HepG2 (cell line): ENCODE data around the gene KRTDAP. TPM values are rescaled to one million over a fixed set of nuclear protein-coding genes. Genes with fewer than 3 reads are reported as not detected.

Source experiments
- ATAC-seq: fragments of 200-7000 bp; cut with Tn5 transposase; 3 replicates; pipeline ENCODE4 v1.9.1; 2020; ENCODE audit warnings: mild to moderate bottlenecking, moderate library complexity
- BruUV-seq: library from RNA; stranded (reverse); fragments of 400-500 nt; replicated peaks from 2 replicates; lab custom pipeline; 2021; lab: Mats Ljungman, UMichigan
- CTCF ChIA-PET: fragments of 300-600 bp; formaldehyde crosslinking; extraction: SDS; loops from one replicate; lab custom pipeline; 2021; ENCODE audit warnings: low total read pairs, inconsistent platforms, low intra/inter-chr PET ratio; lab: Yijun Ruan, JAX
- POLR2A ChIA-PET: fragments of 350-600 bp; sonication (Branson Sonifier 250); formaldehyde crosslinking; loops from one replicate; lab custom pipeline; 2020; ENCODE audit warnings: antibody characterized with exemption, inconsistent platforms; lab: Yijun Ruan, JAX
- DNase-seq: peaks from one replicate; pipeline ENCODE4 v3.0.0-alpha.2; 2015; ENCODE audit warnings: low spot score
- FAIRE-seq: peaks from 3 replicates; lab custom pipeline; 2011; peaks lifted over from hg19 to GRCh38; lab: Jason Lieb, UNC
- H2AFZ ChIP-seq: one replicate; pipeline ENCODE4 v1.6.1; 2011; ENCODE audit warnings: low read length, inconsistent platforms
- H3K27ac ChIP-seq: fragments of 300-600 bp; 3 replicates; pipeline ENCODE4 v1.8.0; 2011; ENCODE audit warnings: mixed run types, mild to moderate bottlenecking, mixed read lengths, low read length, inconsistent platforms; ENCODE audit not compliant: insufficient read depth; ENCODE audit errors: extremely low read length
- H3K27me3 ChIP-seq, 2 experiments: fragments of 200-600 bp in 1 of 2; 2 replicates in 1 of 2; 3 replicates in 1 of 2; pipeline versions ENCODE4 v1.6.0 to v1.8.0; 2011; ENCODE audit warnings: low read length in 2 of 2, mild to moderate bottlenecking in 2 of 2, moderate library complexity in 2 of 2, inconsistent platforms in 1 of 2; ENCODE audit not compliant: insufficient read depth in 2 of 2, control insufficient read depth in 1 of 2
- H3K36me3 ChIP-seq, 2 experiments: fragments of 200-600 bp in 1 of 2; replicated peaks in 1 of 2; 2 replicates in 1 of 2; 3 replicates in 1 of 2; pipeline versions ENCODE4 v1.5.1 to v1.8.0; 2011; ENCODE audit warnings: low read length in 2 of 2, inconsistent platforms in 1 of 2; ENCODE audit not compliant: insufficient read depth in 2 of 2, control insufficient read depth in 1 of 2
- H3K4me1 ChIP-seq: 2 replicates; pipeline ENCODE4 v1.5.1; 2012; ENCODE audit warnings: low read length, inconsistent platforms; ENCODE audit not compliant: insufficient read depth
- H3K4me2 ChIP-seq: 2 replicates; pipeline ENCODE4 v1.6.0; 2011; ENCODE audit warnings: low read depth, low read length, inconsistent platforms
- H3K4me3 ChIP-seq, 3 experiments: fragments of 200-600 bp in 1 of 3; sonication (generic), shearing (Covaris generic) in 1 of 3; replicated peaks in 1 of 3; 2 replicates each; pipeline ENCODE4 v1.5.1; 2011 to 2016; ENCODE audit warnings: low read length in 3 of 3, inconsistent platforms in 2 of 3, low read depth in 2 of 3, mild to moderate bottlenecking in 2 of 3, control low read depth in 1 of 3, mixed read lengths in 1 of 3; ENCODE audit not compliant: insufficient read depth in 1 of 3
- H3K79me2 ChIP-seq: one replicate; pipeline ENCODE4 v1.6.1; 2011; ENCODE audit warnings: low read length, inconsistent platforms; ENCODE audit not compliant: insufficient read depth
- H3K9ac ChIP-seq: 2 replicates; pipeline ENCODE4 v1.6.0; 2011; ENCODE audit warnings: mild to moderate bottlenecking, low read depth, low read length, inconsistent platforms; ENCODE audit not compliant: insufficient read depth
- H3K9me3 ChIP-seq: 2 replicates; pipeline ENCODE4 v1.5.1; 2012; ENCODE audit warnings: mild to moderate bottlenecking, low read length
- H4K20me1 ChIP-seq: 2 replicates; pipeline ENCODE4 v1.6.0; 2011; ENCODE audit warnings: inconsistent platforms, mild to moderate bottlenecking, low read length, moderate library complexity; ENCODE audit not compliant: insufficient read depth
- ARID2 ChIP-seq: sonication (generic); formaldehyde crosslinking; IDR thresholded peaks from 2 replicates; pipeline ENCODE4 v1.8.1; 2022; ENCODE audit warnings: mild to moderate bottlenecking, missing genetic modification reagents, borderline replicate concordance
- ARNTL ChIP-seq: sonication (generic); formaldehyde crosslinking; IDR thresholded peaks from 2 replicates; pipeline ENCODE4 v1.4.0; 2020; ENCODE audit warnings: mild to moderate bottlenecking, missing genetic modification reagents
- EED ChIP-seq: sonication (generic); formaldehyde crosslinking; IDR thresholded peaks from 2 replicates; pipeline ENCODE4 v1.5.0; 2020; ENCODE audit warnings: mild to moderate bottlenecking, missing genetic modification reagents
- HDAC2 ChIP-seq: sonication (generic); formaldehyde crosslinking; IDR thresholded peaks from 2 replicates; pipeline ENCODE4 v1.4.0; 2020; ENCODE audit warnings: missing genetic modification reagents
- HOXA7 ChIP-seq: sonication (generic); formaldehyde crosslinking; IDR thresholded peaks from 2 replicates; pipeline ENCODE4 v1.8.1; 2022; ENCODE audit warnings: mild to moderate bottlenecking, missing genetic modification reagents, moderate library complexity
- KAT8 ChIP-seq: IDR thresholded peaks from 2 replicates; pipeline ENCODE4 v1.6.1; 2016; ENCODE audit warnings: missing genetic modification reagents, missing compliant biosample characterization
- NFATC3 ChIP-seq: sonication (generic); formaldehyde crosslinking; IDR thresholded peaks from 2 replicates; pipeline ENCODE4 v1.5.1; 2020; ENCODE audit warnings: mild to moderate bottlenecking, missing genetic modification reagents
- NR2F1 ChIP-seq, 2 experiments: fragments of 450-650 bp in 1 of 2; formaldehyde crosslinking in 1 of 2; IDR thresholded peaks; 2 replicates each; pipeline versions ENCODE4 v1.5.0 to v1.6.1; 2016 to 2020; ENCODE audit warnings: mild to moderate bottlenecking in 1 of 2, missing compliant biosample characterization in 1 of 2, missing genetic modification reagents in 1 of 2, moderate library complexity in 1 of 2
- POGZ ChIP-seq: sonication (generic); formaldehyde crosslinking; IDR thresholded peaks from 2 replicates; pipeline ENCODE4 v1.4.0; 2020; ENCODE audit warnings: mild to moderate bottlenecking, missing genetic modification reagents
- RFXANK ChIP-seq: IDR thresholded peaks from 2 replicates; pipeline ENCODE4 v1.6.1; 2016
- SMYD3 ChIP-seq: sonication (generic); formaldehyde crosslinking; IDR thresholded peaks from 2 replicates; pipeline ENCODE4 v1.8.1; 2023; ENCODE audit warnings: mild to moderate bottlenecking, missing genetic modification reagents
- TCF7 ChIP-seq: sonication (generic); IDR thresholded peaks from 2 replicates; pipeline ENCODE4 v1.6.1; 2016; ENCODE audit warnings: antibody characterized with exemption, low read depth
- ZFP62 ChIP-seq: sonication (generic); formaldehyde crosslinking; IDR thresholded peaks from 2 replicates; pipeline ENCODE4 v1.4.0; 2020; ENCODE audit warnings: missing genetic modification reagents
- ZNF441 ChIP-seq: sonication (generic); formaldehyde crosslinking; IDR thresholded peaks from 2 replicates; pipeline ENCODE4 v1.7.0; 2021; ENCODE audit warnings: missing genetic modification reagents, borderline replicate concordance
- ZNF773 ChIP-seq: sonication (generic); formaldehyde crosslinking; IDR thresholded peaks from 2 replicates; pipeline ENCODE4 v1.4.0; 2020; ENCODE audit warnings: missing genetic modification reagents, borderline replicate concordance
- WGBS: methylation state at CpG from one replicate; pipeline ENCODE4 v1.1.6; 2017; ENCODE audit warnings: low lambda C conversion rate; 5-methylcytosine and 5-hydroxymethylcytosine counted together
- in situ Hi-C: cut with HindIII; loops from 2 replicates; pipeline ENCODE4 v1.10.0; 2017; ENCODE audit warnings: low pct_unique_long_range_greater_than_20kb; ENCODE audit not compliant: extremely low pct_ligation_motif_present
- intact Hi-C: fragments of 100-400 bp; cut with micrococcal nuclease; formaldehyde crosslinking; loops from one replicate; pipeline ENCODE4 v1.10.0; 2022; ENCODE audit not compliant: unreplicated experiment
- polyA plus RNA-seq, 8 experiments: library from polyadenylated mRNA; depleted of rRNA in 3 of 8; stranded (reverse) in 7 of 8; unstranded in 1 of 8; fragments of >200 nt; fragmentation: Illumina TruSeq in 4 of 8; extraction: Trizol in 4 of 8; gene quantifications; 2 replicates each; pipeline versions ENCODE4 v1.2.1 to v1.2.3, GENCODE V29; 2011 to 2016; ENCODE audit warnings: low read depth in 4 of 8, missing spikeins in 1 of 8, mixed read lengths in 1 of 8; ENCODE audit not compliant: insufficient read depth in 1 of 8
- total RNA-seq, 5 experiments: library from RNA; depleted of rRNA; stranded (reverse); fragments of >200 nt; fragmentation: Illumina TruSeq; extraction: Trizol; gene quantifications; 2 replicates each; pipeline ENCODE4 v1.2.3, GENCODE V29; 2016; ENCODE audit warnings: low read depth in 1 of 5
- TF ChIP-seq, protein P1 (sequence below): sonication (generic); formaldehyde crosslinking; IDR thresholded peaks from 2 replicates; pipeline ENCODE4 v1.8.0; 2022; ENCODE audit warnings: missing genetic modification reagents, mild to moderate bottlenecking, moderate library complexity, borderline replicate concordance

Gene KRTDAP
- total and polyA plus RNA-seq, 2 of the 13 experiments (the other 11 are each of a cell fraction or from before 2014, with no cell fraction given), result 0.86 to 1.5 TPM

DNA sequence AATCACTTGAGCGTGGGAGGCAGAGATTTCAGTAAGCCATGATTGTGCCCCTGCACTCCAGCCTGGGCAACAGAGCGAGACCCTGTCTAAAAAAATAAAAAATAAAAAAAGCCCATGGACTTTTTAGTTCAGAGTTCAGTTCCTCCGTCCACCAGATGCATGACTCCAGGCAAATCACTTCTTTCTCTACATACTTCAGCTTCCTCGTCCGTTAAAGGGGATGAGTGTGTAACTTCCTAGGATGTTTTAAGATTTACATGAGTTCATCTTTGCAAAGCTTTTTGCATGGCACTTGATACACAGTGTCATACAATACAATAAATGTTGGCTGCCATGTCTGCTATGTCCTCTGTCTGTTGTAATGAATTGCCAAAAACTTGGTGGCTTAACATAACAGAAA is 52.2 kb downstream of the KRTDAP start:
- Histone ChIP-seq H3K9me3 (no peaks in the 10 kb centered on the region), H3K4me3 (no peak overlapping the region), H3K27me3 (peaks cover 2 to 26% of the 10 kb centered on the region in 2 experiments; a peak in 4 of 5 replicates), H3K36me3 (no peaks in the 10 kb centered on the region), H3K9ac (no peak overlapping the region), H3K4me2 (no peak overlapping the region), H2AFZ (no peak overlapping the region), H3K79me2 (no peaks in the 10 kb centered on the region), H4K20me1 (no peaks in the 10 kb centered on the region), H3K4me1 (peaks cover 48% of the 10 kb centered on the region)
- in situ Hi-C loops, result no loop called here
- DNase-seq, result no peak
- intact Hi-C loops, result no loop called here
- BruUV-seq, result no TSS peak
- ATAC-seq, result no peak
- 66% methylated on average over 5 of the region's 5 CpGs for WGBS
- ChIA-PET CTCF (no interaction called here), POLR2A (no interaction called here)
- no peak for TF ChIP-seq ZFP62 (CRISPR knock-in tag)
- TF ChIP-seq ARNTL, result no peak
- no peak for TF ChIP-seq POGZ
- TF ChIP-seq HOXA7 (CRISPR knock-in tag), result no peak
- TF ChIP-seq RFXANK (CRISPR knock-in tag), result no peak
- no peak for TF ChIP-seq TCF7
- no peak for TF ChIP-seq EED (CRISPR knock-in tag)
- TF ChIP-seq ZNF441 (CRISPR knock-in tag), result no peak
- TF ChIP-seq, protein P1, sequence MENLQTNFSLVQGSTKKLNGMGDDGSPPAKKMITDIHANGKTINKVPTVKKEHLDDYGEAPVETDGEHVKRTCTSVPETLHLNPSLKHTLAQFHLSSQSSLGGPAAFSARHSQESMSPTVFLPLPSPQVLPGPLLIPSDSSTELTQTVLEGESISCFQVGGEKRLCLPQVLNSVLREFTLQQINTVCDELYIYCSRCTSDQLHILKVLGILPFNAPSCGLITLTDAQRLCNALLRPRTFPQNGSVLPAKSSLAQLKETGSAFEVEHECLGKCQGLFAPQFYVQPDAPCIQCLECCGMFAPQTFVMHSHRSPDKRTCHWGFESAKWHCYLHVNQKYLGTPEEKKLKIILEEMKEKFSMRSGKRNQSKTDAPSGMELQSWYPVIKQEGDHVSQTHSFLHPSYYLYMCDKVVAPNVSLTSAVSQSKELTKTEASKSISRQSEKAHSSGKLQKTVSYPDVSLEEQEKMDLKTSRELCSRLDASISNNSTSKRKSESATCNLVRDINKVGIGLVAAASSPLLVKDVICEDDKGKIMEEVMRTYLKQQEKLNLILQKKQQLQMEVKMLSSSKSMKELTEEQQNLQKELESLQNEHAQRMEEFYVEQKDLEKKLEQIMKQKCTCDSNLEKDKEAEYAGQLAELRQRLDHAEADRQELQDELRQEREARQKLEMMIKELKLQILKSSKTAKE (CRISPR knock-in tag), result no peak
- TF ChIP-seq NFATC3 (CRISPR knock-in tag), result no peak
- no peak for TF ChIP-seq KAT8 (CRISPR knock-in tag)
- no peak for TF ChIP-seq ARID2 (CRISPR knock-in tag)
- no peak for TF ChIP-seq NR2F1 (CRISPR knock-in tag; IDR thresholded peaks at IDR 0.05)
- TF ChIP-seq ZNF773, result no peak
- TF ChIP-seq HDAC2 (CRISPR knock-in tag), result no peak
- TF ChIP-seq SMYD3 (CRISPR knock-in tag), result no peak
- TF ChIP-seq, all 625 proteins: peak for 0
- no peak for FAIRE-seq
- H3K27ac ChIP-seq, result no peak overlapping the region
